SU-DHL-6 (cell line): Measurements from ENCODE around the gene CD151.

ENCODE experiments used
- EZH2phosphoT487 ChIP-seq: fragments of 200-600 bp; sonication (generic), shearing (Covaris generic); conservative IDR thresholded peaks from 2 replicates; pipeline ENCODE4 v1.6.1; 2018; ENCODE audit warnings: mild to moderate bottlenecking, antibody characterized with exemption, low read length, moderate library complexity, mixed read lengths
- TF ChIP-seq, protein P1 (sequence below): fragments of 200-600 bp; sonication (generic); IDR thresholded peaks from one replicate; pipeline ENCODE4 v1.5.1; 2017; ENCODE audit warnings: antibody characterized with exemption, mild to moderate bottlenecking, low read length, moderate library complexity; ENCODE audit not compliant: insufficient read depth, poor library complexity, severe bottlenecking

DNA sequence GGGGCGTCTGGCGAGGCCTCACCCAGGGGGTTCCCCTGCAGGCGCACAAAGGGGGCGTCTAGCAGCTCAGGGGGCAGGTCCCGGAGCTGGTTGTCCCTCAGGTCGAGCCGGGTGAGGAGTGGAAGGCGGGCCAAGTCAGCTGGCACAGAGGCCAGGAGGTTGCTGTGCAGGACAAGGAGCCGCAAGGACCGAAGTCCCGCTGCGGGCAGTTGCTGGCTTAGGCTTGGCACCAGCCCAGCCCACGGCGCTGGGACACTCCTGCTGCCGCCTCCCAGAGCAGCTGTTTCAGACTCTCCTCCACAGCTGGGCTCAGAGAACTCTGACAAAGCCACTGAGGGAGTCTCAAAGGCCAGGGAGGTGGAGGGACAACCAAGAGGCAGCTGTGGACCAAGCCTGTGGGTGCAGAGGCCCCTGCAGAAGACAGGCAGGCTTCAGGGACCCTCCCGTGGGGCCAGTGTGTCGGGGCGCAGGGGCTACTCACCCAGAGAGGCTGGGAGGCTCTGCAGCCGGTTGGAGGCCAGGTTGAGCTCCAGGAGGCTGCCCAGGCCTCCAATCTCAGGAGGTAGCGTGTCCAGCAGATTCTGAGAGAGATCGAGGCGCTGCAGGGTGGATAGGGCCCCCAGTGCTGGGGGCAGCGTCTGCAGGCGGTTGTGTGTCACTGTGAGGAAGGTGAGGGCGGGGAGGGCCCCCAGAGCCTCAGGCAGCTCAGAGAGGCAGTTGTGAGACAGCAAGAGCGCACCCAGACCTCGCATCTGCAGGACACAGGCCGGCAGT is 29.9 kb upstream of the CD151 start:
- TF ChIP-seq, protein P1, sequence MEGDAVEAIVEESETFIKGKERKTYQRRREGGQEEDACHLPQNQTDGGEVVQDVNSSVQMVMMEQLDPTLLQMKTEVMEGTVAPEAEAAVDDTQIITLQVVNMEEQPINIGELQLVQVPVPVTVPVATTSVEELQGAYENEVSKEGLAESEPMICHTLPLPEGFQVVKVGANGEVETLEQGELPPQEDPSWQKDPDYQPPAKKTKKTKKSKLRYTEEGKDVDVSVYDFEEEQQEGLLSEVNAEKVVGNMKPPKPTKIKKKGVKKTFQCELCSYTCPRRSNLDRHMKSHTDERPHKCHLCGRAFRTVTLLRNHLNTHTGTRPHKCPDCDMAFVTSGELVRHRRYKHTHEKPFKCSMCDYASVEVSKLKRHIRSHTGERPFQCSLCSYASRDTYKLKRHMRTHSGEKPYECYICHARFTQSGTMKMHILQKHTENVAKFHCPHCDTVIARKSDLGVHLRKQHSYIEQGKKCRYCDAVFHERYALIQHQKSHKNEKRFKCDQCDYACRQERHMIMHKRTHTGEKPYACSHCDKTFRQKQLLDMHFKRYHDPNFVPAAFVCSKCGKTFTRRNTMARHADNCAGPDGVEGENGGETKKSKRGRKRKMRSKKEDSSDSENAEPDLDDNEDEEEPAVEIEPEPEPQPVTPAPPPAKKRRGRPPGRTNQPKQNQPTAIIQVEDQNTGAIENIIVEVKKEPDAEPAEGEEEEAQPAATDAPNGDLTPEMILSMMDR, result no peak
- TF ChIP-seq EZH2phosphoT487, result no peak
